MM.1S (cell line): Measurements from ENCODE around the gene LINC00632.

Experiments used
- DNase-seq: peaks from one replicate; pipeline ENCODE4 v3.0.0-alpha.2; 2015
- H2AFZ ChIP-seq: fragments of 300-600 bp; sonication (generic); 2 replicates; pipeline ENCODE4 v1.6.0; 2016; ENCODE audit warnings: antibody characterized with exemption, low read length
- H3F3A ChIP-seq: fragments of 300-600 bp; sonication (generic); 2 replicates; pipeline ENCODE4 v1.6.1; 2016; ENCODE audit warnings: mild to moderate bottlenecking, antibody characterized with exemption, low read length, moderate library complexity, mixed read lengths; ENCODE audit not compliant: insufficient read depth
- H3K27ac ChIP-seq: fragments of 300-600 bp; sonication (generic); 2 replicates; pipeline ENCODE4 v1.5.1; 2016; ENCODE audit warnings: mild to moderate bottlenecking, low read length
- H3K27me3 ChIP-seq: fragments of 300-600 bp; sonication (generic); replicated peaks from 2 replicates; pipeline ENCODE4 v1.6.0; 2016; ENCODE audit warnings: low read length; ENCODE audit not compliant: insufficient read depth
- H3K36me3 ChIP-seq: fragments of 300-600 bp; sonication (generic); replicated peaks from 2 replicates; pipeline ENCODE4 v1.6.1; 2016; ENCODE audit warnings: mild to moderate bottlenecking, low read length, mixed read lengths; ENCODE audit not compliant: insufficient read depth
- H3K4me1 ChIP-seq: fragments of 300-600 bp; sonication (generic); 2 replicates; pipeline ENCODE4 v1.6.1; 2016; ENCODE audit warnings: low read length, mixed read lengths
- H3K4me2 ChIP-seq: fragments of 300-600 bp; sonication (generic); 2 replicates; pipeline ENCODE4 v1.6.0; 2016; ENCODE audit warnings: low read depth, low read length
- H3K4me3 ChIP-seq: fragments of 300-600 bp; sonication (generic); 2 replicates; pipeline ENCODE4 v1.5.1; 2016; ENCODE audit warnings: low read length, mixed read lengths
- H3K79me2 ChIP-seq: fragments of 300-600 bp; sonication (generic); 2 replicates; pipeline ENCODE4 v1.6.1; 2016; ENCODE audit warnings: mixed run types, low read length, mixed read lengths
- H3K9ac ChIP-seq: fragments of 300-600 bp; sonication (generic); 2 replicates; pipeline ENCODE4 v1.6.1; 2016; ENCODE audit warnings: low read length, mixed read lengths
- H3K9me2 ChIP-seq: fragments of 300-600 bp; sonication (generic); replicated peaks from 2 replicates; pipeline ENCODE4 v1.6.1; 2016; ENCODE audit warnings: mild to moderate bottlenecking, low read length, mixed read lengths; ENCODE audit not compliant: insufficient read depth
- H3K9me3 ChIP-seq: fragments of 300-600 bp; sonication (generic); replicated peaks from 2 replicates; pipeline ENCODE4 v1.6.1; 2016; ENCODE audit warnings: mild to moderate bottlenecking, low read length, mixed read lengths; ENCODE audit not compliant: insufficient read depth
- H4K20me1 ChIP-seq: fragments of 300-600 bp; sonication (generic); 2 replicates; pipeline ENCODE4 v1.6.1; 2016; ENCODE audit warnings: mild to moderate bottlenecking, low read length, moderate library complexity, mixed read lengths; ENCODE audit not compliant: insufficient read depth
- CTCF ChIP-seq: fragments of 300-600 bp; sonication (generic); IDR thresholded peaks from 2 replicates; pipeline ENCODE4 v1.5.1; 2016; ENCODE audit warnings: antibody characterized with exemption, low read length, mixed read lengths
- EZH2 ChIP-seq: fragments of 300-600 bp; sonication (generic); optimal IDR thresholded peaks from 2 replicates; pipeline ENCODE3; 2017; ENCODE audit warnings: low read depth, mild to moderate bottlenecking, antibody characterized with exemption, low read length, mixed read lengths
- EZH2phosphoT487 ChIP-seq: fragments of 300-600 bp; sonication (generic); IDR thresholded peaks from 2 replicates; pipeline ENCODE4 v1.6.1; 2018; ENCODE audit warnings: antibody characterized with exemption, low read length

LINC00632 gene

GRCh38 chrX:140756941-140757340, 47.4 kb downstream of the LINC00632 start:
- no peaks in the 10 kb centered on the region for H3K27me3 ChIP-seq

GRCh38 chrX:140762061-140762460, 52.5 kb downstream of the LINC00632 start:
- Histone ChIP-seq H3K9ac (no peak overlapping the region), H2AFZ (no peak overlapping the region), H4K20me1 (no peaks in the 10 kb centered on the region), H3K4me2 (peak overlapping the region; percentile 18; the same call in 1 of the 2 replicates), H3K9me2 (no peaks in the 10 kb centered on the region), H3K9me3 (no peaks in the 10 kb centered on the region), H3K27me3 (no peaks in the 10 kb centered on the region), H3K79me2 (no peaks in the 10 kb centered on the region), H3K27ac (no peak overlapping the region), H3F3A (no peaks in the 10 kb centered on the region), H3K36me3 (no peaks in the 10 kb centered on the region), H3K4me3 (no peak overlapping the region), H3K4me1 (0 out of 2 replicates have a peak, but pooled peaks cover 4% of the 10 kb centered on the region)
- TF ChIP-seq EZH2, result no peak
- peak; percentile 90 for TF ChIP-seq CTCF
- peak; percentile 73 for DNase-seq

More at GRCh38 chrX:140756941-140757340, 47.4 kb downstream of the LINC00632 start:
- Histone ChIP-seq H3K9ac (no peak overlapping the region), H3K27ac (no peak overlapping the region), H3F3A (no peaks in the 10 kb centered on the region), H3K4me2 (no peak overlapping the region), H4K20me1 (no peaks in the 10 kb centered on the region), H3K9me3 (no peaks in the 10 kb centered on the region), H3K4me1 (no peaks in the 10 kb centered on the region), H3K9me2 (no peaks in the 10 kb centered on the region), H3K4me3 (no peak overlapping the region), H3K79me2 (no peaks in the 10 kb centered on the region), H3K36me3 (no peaks in the 10 kb centered on the region), H2AFZ (no peak overlapping the region)
- DNase-seq, result no peak
- TF ChIP-seq CTCF, result no peak
- no peak for TF ChIP-seq EZH2phosphoT487
- no peak for TF ChIP-seq EZH2

GRCh38 chrX:140764401-140764919, 54.9 kb downstream of the LINC00632 start:
- Histone ChIP-seq H3K4me2 (peak overlapping the region; percentile 63), H2AFZ (peak overlapping the region; percentile 72)
- peak; percentile 11 for DNase-seq

More at GRCh38 chrX:140764401-140764919, 54.9 kb downstream of the LINC00632 start:
- H3K79me2 ChIP-seq, result no peaks in the 10 kb centered on the region
- H3K27me3 ChIP-seq, result no peaks in the 10 kb centered on the region
- H3K9ac ChIP-seq, result peak overlapping the region; percentile 44; the same call in 1 of the 2 replicates
- no peaks in the 10 kb centered on the region for H3F3A ChIP-seq
- 0 out of 2 replicates have a peak, but pooled peaks cover 4% of the 10 kb centered on the region for H3K4me1 ChIP-seq
- H3K9me2 ChIP-seq, result no peaks in the 10 kb centered on the region
- H4K20me1 ChIP-seq, result no peaks in the 10 kb centered on the region
- H3K36me3 ChIP-seq, result no peaks in the 10 kb centered on the region
- no peak overlapping the region for H3K27ac ChIP-seq
- no peaks in the 10 kb centered on the region for H3K9me3 ChIP-seq
- H3K4me3 ChIP-seq, result peak overlapping the region; percentile 57
- TF ChIP-seq EZH2phosphoT487, result no peak
- no peak for TF ChIP-seq EZH2
- no peak for TF ChIP-seq CTCF
